ENCODE results near the gene PLEKHG1.

DNA sequence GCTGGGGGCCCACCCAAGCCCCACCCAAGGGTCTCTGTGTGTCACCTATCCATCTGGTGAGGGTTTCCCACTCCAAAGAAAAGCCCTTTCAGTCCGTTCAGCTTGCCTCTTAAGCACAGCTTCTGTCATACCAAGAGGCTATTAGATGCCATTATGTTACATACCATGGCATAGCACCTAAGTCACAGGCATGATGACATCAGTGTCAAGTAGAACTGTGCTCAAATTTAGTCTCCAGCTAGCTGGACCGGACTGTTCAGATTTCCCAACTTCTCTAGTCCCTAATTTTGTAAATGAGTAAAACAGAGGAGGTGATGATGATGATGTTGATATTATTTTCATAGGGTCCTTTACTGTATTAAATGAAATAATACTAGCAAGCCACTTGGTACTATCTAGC lies 19.2 kb upstream of the PLEKHG1 start:
- TF ChIP-seq, protein P1, sequence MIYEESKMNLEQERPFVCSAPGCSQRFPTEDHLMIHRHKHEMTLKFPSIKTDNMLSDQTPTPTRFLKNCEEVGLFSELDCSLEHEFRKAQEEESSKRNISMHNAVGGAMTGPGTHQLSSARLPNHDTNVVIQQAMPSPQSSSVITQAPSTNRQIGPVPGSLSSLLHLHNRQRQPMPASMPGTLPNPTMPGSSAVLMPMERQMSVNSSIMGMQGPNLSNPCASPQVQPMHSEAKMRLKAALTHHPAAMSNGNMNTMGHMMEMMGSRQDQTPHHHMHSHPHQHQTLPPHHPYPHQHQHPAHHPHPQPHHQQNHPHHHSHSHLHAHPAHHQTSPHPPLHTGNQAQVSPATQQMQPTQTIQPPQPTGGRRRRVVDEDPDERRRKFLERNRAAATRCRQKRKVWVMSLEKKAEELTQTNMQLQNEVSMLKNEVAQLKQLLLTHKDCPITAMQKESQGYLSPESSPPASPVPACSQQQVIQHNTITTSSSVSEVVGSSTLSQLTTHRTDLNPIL (CRISPR knock-in tag; IDR thresholded peaks at IDR 0.05; ENCODE audit: low read depth): no peak
- TF ChIP-seq, protein P2, sequence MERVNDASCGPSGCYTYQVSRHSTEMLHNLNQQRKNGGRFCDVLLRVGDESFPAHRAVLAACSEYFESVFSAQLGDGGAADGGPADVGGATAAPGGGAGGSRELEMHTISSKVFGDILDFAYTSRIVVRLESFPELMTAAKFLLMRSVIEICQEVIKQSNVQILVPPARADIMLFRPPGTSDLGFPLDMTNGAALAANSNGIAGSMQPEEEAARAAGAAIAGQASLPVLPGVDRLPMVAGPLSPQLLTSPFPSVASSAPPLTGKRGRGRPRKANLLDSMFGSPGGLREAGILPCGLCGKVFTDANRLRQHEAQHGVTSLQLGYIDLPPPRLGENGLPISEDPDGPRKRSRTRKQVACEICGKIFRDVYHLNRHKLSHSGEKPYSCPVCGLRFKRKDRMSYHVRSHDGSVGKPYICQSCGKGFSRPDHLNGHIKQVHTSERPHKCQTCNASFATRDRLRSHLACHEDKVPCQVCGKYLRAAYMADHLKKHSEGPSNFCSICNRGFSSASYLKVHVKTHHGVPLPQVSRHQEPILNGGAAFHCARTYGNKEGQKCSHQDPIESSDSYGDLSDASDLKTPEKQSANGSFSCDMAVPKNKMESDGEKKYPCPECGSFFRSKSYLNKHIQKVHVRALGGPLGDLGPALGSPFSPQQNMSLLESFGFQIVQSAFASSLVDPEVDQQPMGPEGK (CRISPR knock-in tag; IDR thresholded peaks at IDR 0.05; ENCODE audit: borderline replicate concordance): no peak
- no peak for TF ChIP-seq GLIS3 (CRISPR knock-in tag; IDR thresholded peaks at IDR 0.05)
- TF ChIP-seq RARB (CRISPR knock-in tag; IDR thresholded peaks at IDR 0.05): no peak
- TF ChIP-seq ZC3H10 (CRISPR knock-in tag; IDR thresholded peaks at IDR 0.05): no peak
- TF ChIP-seq ZFP3 (CRISPR knock-in tag; IDR thresholded peaks at IDR 0.05): no peak
- no peak for TF ChIP-seq TOX (CRISPR knock-in tag; IDR thresholded peaks at IDR 0.05; ENCODE audit: borderline replicate concordance)
- no peak for TF ChIP-seq ZFP30 (CRISPR knock-in tag; IDR thresholded peaks at IDR 0.05)
- no peak for TF ChIP-seq CSDC2 (CRISPR knock-in tag; IDR thresholded peaks at IDR 0.05)
- no peak for TF ChIP-seq BACH2 (CRISPR knock-in tag; IDR thresholded peaks at IDR 0.05; ENCODE audit: borderline replicate concordance)
